AG09319 (cell line): ENCODE data around the gene SCRN1.

Experiments used
- DNase-seq: peaks from one replicate; pipeline ENCODE4 v3.0.0-alpha.2; 2010; ENCODE audit warnings: low read depth; ENCODE audit errors: extremely low read depth
- TF ChIP-seq, protein P1 (sequence below): IDR thresholded peaks from 2 replicates; pipeline ENCODE4 v1.5.1; 2011; ENCODE audit warnings: low read depth, mild to moderate bottlenecking, inconsistent platforms, low read length, moderate library complexity

SCRN1 gene

DNA sequence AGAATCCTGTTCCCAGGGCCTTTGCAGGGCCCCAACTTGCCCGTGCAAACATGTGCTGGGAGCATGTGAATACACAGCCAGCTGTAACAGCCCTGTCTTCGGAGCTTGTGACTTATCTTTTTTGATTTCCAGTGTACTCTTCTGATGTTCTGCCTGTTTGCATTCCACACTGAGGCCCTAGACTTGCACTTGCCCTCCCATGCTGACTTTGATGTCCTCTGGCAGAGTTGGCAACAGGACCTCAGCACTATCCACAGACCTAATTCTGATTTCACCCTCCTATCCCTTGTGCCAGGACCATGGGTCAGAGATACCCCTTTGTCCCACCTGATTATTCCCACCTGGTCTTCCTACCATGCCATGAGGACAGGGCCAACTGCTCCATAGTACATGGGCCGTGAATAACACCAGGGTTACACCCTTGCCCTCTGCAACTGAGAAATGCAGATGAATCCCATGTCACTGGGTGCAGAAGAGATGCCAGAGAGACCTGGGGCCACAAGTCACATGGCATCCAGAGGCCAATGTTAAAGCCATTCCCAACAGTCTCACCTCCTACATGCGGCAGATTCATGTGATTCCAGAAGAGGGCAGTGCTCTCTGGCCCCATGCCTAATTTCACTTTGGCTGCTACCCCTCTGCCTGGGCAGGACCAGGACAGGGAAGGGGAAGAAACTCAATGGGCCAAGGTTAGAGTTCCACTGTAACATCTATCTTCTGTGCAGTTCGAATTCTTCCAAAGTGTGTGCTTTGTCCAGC is 43.0 kb downstream of the SCRN1 start:
- TF ChIP-seq, protein P1, sequence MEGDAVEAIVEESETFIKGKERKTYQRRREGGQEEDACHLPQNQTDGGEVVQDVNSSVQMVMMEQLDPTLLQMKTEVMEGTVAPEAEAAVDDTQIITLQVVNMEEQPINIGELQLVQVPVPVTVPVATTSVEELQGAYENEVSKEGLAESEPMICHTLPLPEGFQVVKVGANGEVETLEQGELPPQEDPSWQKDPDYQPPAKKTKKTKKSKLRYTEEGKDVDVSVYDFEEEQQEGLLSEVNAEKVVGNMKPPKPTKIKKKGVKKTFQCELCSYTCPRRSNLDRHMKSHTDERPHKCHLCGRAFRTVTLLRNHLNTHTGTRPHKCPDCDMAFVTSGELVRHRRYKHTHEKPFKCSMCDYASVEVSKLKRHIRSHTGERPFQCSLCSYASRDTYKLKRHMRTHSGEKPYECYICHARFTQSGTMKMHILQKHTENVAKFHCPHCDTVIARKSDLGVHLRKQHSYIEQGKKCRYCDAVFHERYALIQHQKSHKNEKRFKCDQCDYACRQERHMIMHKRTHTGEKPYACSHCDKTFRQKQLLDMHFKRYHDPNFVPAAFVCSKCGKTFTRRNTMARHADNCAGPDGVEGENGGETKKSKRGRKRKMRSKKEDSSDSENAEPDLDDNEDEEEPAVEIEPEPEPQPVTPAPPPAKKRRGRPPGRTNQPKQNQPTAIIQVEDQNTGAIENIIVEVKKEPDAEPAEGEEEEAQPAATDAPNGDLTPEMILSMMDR, result peak; percentile 36
- DNase-seq, result no peak

DNA sequence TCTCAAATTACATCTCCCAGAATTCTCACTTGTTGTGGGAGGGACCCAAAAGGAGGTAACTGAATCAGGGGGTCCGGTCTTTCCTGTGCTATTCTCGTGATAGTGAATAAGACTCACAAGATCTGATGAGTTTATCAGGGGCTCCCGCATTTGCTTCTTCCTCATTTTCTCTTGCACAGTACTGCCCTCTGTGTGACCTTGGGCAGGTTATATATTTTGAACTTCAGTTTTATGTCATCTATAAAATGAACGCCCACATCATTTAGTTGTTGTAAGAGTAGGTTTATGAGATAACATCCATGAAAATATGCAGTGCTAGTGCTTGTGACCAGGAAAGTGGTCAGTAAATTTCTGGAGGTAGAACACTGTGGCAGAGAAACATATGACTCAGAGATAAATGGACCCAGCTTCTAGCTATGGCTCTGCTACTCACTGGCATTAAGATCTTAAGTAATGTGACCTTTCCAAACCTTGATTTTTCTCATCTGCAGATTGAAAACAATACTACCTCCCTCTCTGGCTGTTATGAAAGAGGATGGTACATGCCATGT is 44.3 kb downstream of the SCRN1 start:
- DNase-seq, result no peak
- TF ChIP-seq, protein P1, result no peak

DNA sequence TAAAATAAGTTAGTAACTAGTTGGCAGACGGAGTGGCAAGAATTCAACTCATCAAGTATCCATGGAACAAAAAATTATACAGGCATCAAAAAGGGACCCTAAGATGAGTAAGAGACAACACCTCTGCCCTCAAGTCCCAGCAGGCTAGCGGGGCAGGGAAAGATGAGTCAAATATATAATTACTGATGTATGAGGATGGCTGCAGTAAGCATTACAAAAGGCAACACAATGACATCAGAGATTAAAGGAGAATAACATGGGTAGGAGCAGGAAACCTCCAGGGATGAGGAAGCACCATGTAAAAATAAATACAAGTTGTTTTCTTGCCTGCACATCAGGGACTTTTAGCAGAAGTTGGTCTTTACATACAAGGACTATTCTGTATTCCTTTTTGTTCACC is 49.4 kb downstream of the SCRN1 start:
- TF ChIP-seq, protein P1, result no peak
- DNase-seq, result no peak

DNA sequence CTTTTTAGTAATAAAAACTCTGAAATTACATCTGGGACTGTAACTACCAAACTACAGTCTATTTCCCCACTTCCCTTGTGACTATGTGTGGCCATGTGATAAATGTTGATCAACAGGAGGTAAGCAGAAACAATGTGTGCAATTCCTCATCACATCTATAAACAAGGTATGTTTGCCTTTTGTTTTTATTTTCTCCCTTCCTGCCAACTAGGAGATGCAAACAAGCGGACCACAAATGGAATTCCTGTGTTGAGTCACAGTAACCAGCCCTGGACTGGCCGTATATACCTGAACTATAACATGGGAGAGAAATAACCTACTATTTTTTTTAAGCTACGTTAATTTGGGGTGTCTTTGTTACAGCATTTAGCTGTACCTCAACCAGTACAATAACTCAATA is 52.5 kb downstream of the SCRN1 start:
- TF ChIP-seq, protein P1, result no peak
- no peak for DNase-seq

DNA sequence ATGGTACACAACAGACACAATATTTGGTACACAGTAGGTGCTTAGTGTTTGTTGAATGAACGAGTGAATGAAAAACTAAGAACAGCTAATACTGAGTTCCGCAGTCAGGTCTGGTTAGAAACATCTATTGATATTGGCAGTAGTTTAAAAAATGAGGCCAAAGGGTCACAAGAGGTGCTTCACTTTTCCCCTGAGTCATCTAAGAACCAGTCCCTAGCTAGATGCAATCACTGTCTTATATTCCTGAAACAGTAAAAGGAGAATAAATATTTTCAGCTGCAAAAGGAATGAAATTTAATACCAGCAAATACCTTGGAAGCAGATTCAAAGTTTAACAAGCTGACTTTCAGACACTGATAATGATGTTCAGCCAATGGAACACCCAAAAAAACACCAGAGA is 54.5 kb downstream of the SCRN1 start:
- no peak for DNase-seq
- TF ChIP-seq, protein P1, result no peak

DNA sequence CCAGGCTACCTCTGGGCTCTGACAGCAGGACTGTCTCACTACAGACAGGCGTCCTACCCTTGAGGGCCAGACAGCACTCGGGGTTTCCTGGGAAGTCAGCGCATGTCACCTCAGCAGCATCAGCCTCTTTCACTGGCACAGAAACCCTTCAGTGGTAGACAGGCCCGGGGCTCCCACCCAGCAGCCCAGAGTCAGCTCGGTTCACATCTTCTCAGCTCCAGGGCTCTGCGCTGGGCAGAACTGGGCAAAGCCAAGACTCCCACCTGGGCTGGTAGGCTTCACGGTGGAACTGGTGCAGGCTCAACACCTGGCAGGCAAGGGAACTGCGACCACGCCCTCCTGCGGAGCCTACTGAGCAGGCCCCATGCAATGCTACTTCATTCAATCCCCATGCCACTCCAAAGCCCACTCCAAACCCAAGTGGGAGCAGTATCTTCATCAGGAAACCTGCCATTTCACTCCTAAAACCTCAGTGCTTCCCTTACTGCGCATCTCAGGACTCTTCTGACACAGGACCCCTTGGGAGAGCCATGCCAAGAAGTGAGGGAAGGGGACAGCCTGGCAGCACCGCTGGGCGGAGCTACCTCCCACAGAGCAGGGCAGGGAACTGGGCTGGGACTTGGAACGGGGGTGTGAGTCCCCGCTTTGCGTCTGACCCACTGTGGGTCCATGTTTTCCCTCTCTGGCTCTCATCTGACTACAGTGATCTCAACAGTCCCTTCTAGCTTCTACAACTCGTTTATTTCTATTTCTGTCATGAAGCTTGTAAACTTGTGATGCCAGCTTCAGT is 60.4 kb downstream of the SCRN1 start:
- TF ChIP-seq, protein P1, result no peak
- no peak for DNase-seq

DNA sequence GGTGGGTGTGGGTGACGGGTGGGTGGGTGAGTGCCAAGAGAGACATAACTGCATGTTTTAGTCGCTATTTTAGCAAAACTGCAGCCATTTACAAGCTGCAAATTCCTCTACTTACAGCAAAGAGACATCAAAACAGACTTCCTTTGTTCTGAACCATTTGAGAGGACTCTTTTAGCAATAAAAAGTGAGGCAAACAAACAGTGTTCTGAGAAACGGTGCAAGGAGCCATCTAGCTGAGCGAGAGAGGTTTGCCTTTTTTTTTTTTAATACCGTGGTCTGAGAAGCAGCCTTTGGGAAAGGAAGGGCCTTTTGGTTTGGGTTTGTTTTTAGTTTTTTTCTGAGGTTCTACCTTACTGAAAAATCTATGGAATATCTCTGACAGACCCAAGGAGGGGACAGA is 62.9 kb downstream of the SCRN1 start:
- DNase-seq, result no peak
- TF ChIP-seq, protein P1, result no peak
